ENCODE data around the gene SNX18.

Gene SNX18

DNA sequence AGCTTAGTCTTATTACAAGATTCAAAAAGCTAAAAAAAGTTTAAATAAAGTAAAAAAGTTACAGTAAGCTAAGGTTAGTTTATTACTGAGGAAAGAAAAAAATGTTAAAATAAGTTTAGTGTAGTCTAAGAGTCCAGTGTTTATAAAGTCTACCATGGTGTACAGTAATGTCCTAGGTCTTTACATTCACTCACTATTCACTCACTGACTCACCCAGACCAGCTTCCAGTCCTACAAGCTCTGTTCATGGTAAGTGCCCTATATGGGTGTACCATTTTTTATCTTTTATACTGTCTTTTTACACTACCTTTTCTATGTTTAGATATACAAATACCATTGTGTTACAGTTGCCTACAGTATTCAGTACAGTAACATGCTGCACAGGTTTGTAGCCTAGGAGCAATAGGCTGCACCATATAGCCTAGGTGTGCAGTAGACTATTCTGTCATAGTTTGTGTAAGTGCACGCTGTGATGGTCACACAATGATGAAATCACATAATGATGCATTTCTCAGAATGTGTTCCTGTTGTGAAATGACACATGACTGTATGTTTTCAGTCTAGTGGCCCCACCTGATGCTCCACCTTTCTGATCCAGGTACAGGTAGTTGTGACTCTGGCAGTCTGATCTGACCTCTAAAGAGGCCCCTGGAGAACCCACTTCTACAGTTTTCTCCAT is 45.7 kb downstream of the SNX18 start:
- ChIA-PET POLR2A (no interaction called here), CTCF (no interaction called here)

DNA sequence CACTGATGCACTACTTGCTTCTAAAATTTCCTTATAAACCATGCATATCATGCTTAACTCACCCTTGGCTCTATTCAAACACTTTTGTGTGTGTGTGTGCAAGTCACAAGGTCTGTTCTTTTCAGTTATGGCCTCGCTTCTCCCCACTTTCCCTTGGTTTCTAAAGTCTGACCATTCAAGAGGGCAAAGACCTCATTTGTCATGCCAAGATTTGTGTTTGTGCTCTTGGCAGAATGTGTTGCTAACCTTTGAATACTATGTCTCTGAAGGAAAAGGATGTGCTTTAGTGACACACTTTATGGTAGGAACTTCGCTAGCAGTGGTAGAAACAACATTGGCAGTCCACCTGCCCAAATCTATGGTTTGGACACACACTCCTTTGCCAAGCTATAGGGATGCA is 50.4 kb downstream of the SNX18 start:
- DNase-seq (ENCODE audit: low read depth, low spot score), result no peak
- ChIA-PET POLR2A (no interaction called here), CTCF (interaction anchor here (1.3 kb wide), 1 partner anchor 51 kb away, joined by 3 read pairs; no protein-coding TSS in a partner anchor)
- no peak overlapping the region for H3K4me3 ChIP-seq (ENCODE audit: low read depth, low read length)
- TF ChIP-seq, protein P1, sequence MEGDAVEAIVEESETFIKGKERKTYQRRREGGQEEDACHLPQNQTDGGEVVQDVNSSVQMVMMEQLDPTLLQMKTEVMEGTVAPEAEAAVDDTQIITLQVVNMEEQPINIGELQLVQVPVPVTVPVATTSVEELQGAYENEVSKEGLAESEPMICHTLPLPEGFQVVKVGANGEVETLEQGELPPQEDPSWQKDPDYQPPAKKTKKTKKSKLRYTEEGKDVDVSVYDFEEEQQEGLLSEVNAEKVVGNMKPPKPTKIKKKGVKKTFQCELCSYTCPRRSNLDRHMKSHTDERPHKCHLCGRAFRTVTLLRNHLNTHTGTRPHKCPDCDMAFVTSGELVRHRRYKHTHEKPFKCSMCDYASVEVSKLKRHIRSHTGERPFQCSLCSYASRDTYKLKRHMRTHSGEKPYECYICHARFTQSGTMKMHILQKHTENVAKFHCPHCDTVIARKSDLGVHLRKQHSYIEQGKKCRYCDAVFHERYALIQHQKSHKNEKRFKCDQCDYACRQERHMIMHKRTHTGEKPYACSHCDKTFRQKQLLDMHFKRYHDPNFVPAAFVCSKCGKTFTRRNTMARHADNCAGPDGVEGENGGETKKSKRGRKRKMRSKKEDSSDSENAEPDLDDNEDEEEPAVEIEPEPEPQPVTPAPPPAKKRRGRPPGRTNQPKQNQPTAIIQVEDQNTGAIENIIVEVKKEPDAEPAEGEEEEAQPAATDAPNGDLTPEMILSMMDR (IDR thresholded peaks at IDR 0.05; ENCODE audit: insufficient read depth, low read length, missing control alignments), result no peak

More for the DNA sequence above, 45.7 kb downstream of the SNX18 start:
- DNase-seq (ENCODE audit: low read depth, low spot score), result no peak
- no peak overlapping the region for H3K4me3 ChIP-seq (ENCODE audit: low read depth, low read length)
- TF ChIP-seq, protein P1 (IDR thresholded peaks at IDR 0.05; ENCODE audit: insufficient read depth, low read length, missing control alignments), result no peak

DNA sequence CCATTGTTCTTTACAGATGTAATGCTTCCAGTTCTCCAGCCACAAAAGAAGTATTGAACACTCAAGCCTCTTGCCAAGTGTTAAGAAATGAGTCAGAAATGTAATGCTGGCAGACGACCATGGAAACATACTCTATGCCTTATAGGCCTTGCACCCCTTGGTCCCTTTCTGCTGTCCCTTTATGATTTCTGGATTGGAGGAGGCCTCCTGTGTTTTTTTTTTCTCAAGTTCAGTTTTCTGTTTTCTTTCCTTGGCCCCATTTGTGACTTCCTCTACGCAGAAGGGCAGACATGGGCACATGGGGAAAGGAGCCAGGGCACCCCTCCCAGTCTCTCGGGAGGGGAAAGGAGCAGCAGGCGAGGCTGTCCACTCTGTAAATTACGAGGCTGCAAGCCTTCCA is 53.4 kb downstream of the SNX18 start:
- CTCF ChIA-PET, result interaction anchor here (0.9 to 1.2 kb wide), 2 partner anchors 52 to 274 kb away, joined by 3 read pairs; no protein-coding TSS in a partner anchor
- DNase-seq (ENCODE audit: low read depth, low spot score), result no peak
- TF ChIP-seq, protein P1 (IDR thresholded peaks at IDR 0.05; ENCODE audit: insufficient read depth, low read length, missing control alignments), result no peak
- H3K4me3 ChIP-seq (ENCODE audit: low read depth, low read length), result no peak overlapping the region
- POLR2A ChIA-PET, result no interaction called here

DNA sequence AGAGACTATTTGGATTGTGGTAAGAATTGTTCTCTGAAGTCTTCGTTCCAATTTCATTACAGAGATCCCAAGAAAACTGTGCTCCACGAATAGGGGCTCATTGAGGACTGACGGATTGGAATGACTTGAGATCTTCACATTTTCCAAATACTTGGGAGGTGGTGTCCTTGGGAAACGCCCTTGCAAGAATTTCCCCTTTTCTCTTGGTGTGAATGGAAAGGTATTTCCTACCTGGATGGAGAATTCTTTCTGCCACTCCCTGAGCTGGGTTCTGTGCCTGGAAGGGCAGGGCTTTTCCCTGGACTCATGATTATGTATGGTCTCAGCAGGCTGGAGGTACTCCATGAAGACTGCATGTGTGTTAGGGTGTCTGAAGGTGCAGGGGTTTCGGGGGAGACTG is 53.9 kb downstream of the SNX18 start:
- ChIA-PET CTCF (interaction anchor here (1.2 kb wide), 1 partner anchor 53 kb away, joined by 3 read pairs; no protein-coding TSS in a partner anchor), POLR2A (no interaction called here)
- DNase-seq (ENCODE audit: low read depth, low spot score), result no peak
- H3K4me3 ChIP-seq (ENCODE audit: low read depth, low read length), result no peak overlapping the region
- TF ChIP-seq, protein P1 (IDR thresholded peaks at IDR 0.05; ENCODE audit: insufficient read depth, low read length, missing control alignments), result no peak

DNA sequence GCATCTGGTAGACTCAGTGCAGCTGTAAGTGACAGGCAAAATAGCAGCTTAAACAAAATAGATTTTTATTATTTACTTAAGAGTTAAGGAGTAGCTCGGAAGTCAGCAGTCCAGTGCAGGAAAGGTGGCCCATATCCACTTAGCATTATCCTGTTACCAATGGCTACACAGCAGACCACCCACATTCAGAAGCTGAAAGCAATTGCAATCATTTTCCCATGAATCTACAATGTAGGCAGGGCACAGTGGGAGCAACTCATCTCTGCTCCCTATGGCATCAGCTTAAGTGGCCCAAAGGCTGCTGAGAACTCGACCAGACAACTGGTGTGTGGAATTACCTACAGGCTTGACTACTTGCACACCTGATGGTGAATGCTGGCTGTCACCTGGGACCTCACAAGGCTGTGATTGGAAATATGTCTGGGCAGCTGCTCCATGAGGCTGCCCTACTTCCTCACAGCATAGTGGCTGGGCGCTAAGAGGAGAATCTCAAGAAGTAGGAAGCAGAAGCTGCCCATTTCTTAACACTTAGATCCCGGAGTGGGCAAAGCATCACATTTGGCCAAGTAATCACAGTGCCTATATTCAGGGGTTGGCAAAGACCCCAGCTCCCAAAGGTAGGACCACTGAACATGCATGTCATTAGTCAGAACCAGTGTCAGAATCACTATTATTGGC is 56.4 kb downstream of the SNX18 start:
- TF ChIP-seq, protein P1 (IDR thresholded peaks at IDR 0.05; ENCODE audit: insufficient read depth, low read length, missing control alignments), result no peak
- H3K4me3 ChIP-seq (ENCODE audit: low read depth, low read length), result no peak overlapping the region
- CTCF ChIA-PET, result interaction anchor here (1.2 kb wide), 1 partner anchor 84 kb away, joined by 3 read pairs; no protein-coding TSS in a partner anchor
- POLR2A ChIA-PET, result no interaction called here
- DNase-seq (ENCODE audit: low read depth, low spot score), result no peak

DNA sequence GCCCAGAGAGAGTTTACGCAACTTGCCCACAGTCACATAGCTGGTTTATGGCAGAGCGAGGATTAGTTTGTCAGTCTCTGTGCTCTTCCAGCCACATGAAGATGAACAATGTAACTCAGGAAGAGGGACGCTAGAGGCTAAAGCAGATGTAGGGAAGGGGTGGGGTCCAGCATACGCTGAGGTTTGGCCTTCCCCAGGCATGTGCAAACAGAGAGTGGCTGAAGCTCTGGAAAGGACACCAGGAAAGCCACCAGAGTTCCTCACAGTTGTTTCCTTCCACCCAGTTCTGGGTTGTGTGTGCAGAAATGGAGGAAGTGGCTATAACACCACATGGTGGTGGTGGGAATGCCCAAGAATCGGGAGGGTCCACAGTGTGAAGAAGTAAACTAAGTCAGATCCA is 60.0 kb downstream of the SNX18 start:
- no peak for DNase-seq (ENCODE audit: low read depth, low spot score)
- TF ChIP-seq, protein P1 (IDR thresholded peaks at IDR 0.05; ENCODE audit: insufficient read depth, low read length, missing control alignments), result no peak
- ChIA-PET POLR2A (no interaction called here), CTCF (no interaction called here)
- no peak overlapping the region for H3K4me3 ChIP-seq (ENCODE audit: low read depth, low read length)

All from AG04449 (cell line).